ENCODE data around the gene PPP4C. TPM values are rescaled to one million over a fixed set of nuclear protein-coding genes. Genes with fewer than 3 reads are reported as not detected.

PPP4C gene
- total RNA-seq, 4 donors from 2014 or later: 49.8 to 59.1 (median 56.3) TPM

DNA sequence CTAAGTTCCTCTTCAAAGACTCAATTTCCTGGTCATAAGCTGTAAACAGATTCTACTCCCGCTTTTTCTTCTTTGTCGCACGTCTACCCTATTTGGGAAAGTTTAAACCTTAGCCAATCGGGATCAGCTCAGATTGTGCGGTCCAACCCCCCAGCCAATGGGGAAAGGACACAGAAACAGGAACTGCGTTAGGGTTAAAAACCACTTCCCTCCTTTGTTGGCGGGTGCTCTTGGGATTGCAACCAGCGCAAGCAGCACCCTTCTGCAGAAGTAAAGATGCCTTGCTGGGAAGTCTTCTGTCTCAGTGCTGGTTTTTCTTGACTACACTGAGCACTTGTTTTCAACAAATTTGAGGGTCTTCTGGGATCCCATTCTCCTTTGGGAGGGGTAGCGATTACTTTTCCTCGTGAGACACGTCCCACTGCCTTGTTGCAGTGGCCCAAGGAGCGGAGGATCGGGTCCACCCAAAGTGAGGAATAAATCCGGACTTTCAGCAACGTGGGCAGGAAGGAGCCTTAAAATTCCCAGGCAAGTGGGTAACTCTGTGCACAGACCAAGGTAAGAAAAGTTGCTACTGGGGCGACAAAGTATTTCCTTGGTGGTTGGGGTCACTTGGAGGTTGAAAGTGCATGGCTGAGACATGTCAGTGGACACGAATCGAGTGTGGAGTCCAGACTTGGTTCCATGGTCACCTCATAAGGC, 21.2 kb downstream of the PPP4C start:
- TF ChIP-seq, protein P1, sequence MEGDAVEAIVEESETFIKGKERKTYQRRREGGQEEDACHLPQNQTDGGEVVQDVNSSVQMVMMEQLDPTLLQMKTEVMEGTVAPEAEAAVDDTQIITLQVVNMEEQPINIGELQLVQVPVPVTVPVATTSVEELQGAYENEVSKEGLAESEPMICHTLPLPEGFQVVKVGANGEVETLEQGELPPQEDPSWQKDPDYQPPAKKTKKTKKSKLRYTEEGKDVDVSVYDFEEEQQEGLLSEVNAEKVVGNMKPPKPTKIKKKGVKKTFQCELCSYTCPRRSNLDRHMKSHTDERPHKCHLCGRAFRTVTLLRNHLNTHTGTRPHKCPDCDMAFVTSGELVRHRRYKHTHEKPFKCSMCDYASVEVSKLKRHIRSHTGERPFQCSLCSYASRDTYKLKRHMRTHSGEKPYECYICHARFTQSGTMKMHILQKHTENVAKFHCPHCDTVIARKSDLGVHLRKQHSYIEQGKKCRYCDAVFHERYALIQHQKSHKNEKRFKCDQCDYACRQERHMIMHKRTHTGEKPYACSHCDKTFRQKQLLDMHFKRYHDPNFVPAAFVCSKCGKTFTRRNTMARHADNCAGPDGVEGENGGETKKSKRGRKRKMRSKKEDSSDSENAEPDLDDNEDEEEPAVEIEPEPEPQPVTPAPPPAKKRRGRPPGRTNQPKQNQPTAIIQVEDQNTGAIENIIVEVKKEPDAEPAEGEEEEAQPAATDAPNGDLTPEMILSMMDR (IDR thresholded peaks at IDR 0.05): no peak
- ATAC-seq (ENCODE audit: low FRiP score) (no peak), DNase-seq (ENCODE audit: low spot score) (no peak)

DNA sequence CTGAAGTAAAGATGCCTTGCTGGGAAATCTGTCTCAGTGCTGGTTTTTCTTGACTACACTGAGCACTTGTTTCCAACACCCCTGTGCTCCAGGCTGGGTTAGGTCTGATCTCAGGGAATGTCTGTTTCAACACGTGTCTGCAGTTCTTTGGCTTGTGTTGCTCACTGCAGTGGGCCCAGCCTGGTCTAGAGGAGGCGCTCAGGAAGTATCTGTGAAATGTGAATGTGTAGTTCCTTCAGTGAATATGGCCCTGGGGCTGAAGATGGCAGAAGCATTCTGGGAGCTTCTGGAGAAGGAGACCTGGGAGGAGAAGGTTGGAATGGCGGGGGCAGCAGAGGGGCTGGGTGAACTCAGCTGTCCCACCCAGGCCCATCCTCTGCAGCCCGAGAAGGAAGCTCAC, 28.3 kb downstream of the PPP4C start:
- TF ChIP-seq, protein P1 (IDR thresholded peaks at IDR 0.05): no peak
- DNase-seq (ENCODE audit: low spot score): no peak
- ATAC-seq (ENCODE audit: low FRiP score): no peak

DNA sequence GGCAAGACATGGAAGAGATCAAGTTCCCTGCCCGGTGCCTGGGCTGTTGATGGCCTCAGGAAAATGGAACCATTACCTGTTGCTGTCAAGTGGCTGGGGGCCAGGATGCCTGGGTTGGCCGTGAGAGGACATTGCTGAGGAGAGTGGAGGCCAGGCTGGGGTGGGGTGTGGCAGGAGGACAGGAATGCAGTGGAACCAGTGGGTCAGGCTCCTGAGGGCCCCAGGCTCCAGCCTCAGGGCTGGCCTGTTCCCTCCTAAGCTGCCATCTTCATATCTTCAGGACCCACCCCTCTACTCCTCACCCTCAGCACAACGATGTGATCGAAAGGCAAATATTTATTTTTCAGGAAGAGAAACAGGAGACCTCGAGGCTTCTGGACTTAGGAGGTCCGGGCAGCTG, 28.7 kb downstream of the PPP4C start:
- no peak for ATAC-seq (ENCODE audit: low FRiP score)
- TF ChIP-seq, protein P1 (IDR thresholded peaks at IDR 0.05): no peak
- DNase-seq (ENCODE audit: low spot score): no peak

DNA sequence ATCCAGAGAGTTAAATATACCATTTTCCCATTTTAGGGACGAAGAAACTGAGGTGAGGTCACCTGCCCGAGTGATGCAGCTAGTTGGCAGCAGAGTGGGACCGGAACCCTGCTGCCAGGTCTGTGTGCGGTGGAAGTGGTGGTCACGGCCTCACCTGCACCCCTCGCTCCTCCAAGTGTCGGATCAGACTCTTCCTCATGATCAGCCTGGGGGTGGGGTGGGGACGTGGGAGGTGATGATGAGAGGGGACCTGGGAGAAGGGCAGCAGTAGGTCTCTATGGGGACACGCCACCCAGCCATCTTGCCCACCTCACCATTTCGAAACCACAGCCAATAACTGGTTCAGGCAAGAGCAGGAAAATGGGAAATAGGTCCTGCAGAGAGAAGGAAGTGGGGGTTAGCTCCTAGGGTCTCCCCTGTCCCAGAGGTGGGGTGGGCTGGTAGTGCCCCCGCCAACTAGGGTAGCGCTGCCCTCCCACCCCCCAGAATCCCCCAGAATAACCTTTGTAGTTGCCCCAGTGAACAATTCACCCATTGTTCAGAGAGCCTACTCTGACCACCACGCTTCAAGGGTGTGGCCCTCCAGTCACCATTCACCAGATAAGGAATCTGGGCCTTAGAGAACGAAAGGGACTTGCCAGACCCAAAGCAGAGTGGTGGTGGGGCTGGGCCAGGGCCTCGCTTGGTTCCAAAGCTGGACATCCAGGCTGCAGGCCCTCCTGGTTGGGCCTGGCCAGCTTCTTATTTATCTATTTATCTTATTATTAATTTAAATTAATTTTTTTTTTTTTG, 32.5 kb downstream of the PPP4C start:
- ATAC-seq (ENCODE audit: low FRiP score) (no peak), DNase-seq (ENCODE audit: low spot score) (no peak)
- TF ChIP-seq, protein P1 (IDR thresholded peaks at IDR 0.05): no peak

DNA sequence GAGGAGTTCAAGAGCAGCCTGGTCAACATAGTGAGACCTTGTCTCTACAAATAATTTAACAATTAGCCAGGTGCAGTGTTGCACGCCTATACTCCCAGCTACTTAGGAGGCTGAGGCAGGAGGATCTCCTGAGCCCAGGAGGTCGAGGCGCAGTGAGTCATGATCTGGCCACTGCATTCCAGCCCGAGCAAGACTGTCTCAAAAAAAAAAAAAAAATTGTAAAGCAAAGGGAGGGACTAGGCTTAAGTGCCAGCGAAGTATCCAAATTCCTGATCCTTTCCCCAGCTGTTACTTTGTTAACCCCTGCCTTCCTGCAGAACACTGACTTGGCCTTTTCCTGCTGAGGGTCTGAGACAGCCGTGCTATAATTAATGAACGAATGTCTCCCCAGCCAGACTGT, 34.9 kb downstream of the PPP4C start:
- TF ChIP-seq, protein P1 (IDR thresholded peaks at IDR 0.05): no peak
- ATAC-seq (ENCODE audit: low FRiP score) (no peak), DNase-seq (ENCODE audit: low spot score) (no peak)

DNA sequence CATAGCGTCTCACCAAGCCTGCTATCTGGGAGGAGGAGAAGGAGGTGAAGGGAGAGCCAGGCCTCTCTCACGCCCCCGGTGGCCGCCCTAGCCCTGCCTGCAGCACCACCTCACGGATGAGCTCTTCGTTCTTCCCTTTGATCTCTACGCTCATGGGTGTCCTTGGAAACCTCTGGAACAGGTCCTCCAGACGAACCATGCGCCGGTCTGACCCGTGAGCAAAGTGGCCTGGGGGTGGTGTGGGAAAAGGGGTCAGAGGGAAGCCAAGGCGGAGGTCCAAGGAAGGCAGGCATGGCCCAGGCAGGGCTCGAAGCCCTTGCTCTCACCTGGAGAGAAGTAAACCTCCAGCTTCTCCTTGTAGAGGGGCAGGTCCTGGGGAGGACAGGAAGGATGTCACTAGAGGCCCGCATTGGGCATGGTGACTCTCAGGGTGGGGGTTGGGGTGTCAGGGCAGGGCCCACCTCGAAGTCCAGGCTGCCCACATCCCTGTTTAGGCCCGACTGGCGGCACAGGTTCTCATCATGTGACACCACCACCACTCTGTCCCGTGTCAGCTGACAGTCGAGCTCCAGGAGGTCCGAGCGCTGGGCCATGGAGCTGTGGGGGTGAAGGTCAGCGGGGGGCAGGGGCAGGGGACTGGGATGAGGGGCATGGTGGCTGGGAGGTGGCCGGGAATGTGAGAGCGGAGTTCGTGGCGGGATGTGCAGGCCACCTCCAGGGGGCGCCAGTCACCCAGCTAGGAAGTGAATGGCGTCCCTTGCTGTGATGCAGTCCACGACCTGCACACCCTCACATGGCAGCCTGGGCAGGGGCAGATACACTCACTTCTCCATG, 36.6 kb downstream of the PPP4C start:
- TF ChIP-seq, protein P1 (IDR thresholded peaks at IDR 0.05): no peak
- ATAC-seq (ENCODE audit: low FRiP score) (peak; percentile 39), DNase-seq (ENCODE audit: low spot score) (no peak)
